K562 (cell line): ENCODE data around the gene NRM. TPM values are rescaled to one million over a fixed set of nuclear protein-coding genes. Genes with fewer than 3 reads are reported as not detected.

Experiments
- HDAC3 ChIP-seq: fragments of 450-650 bp; IDR thresholded peaks from 2 replicates; pipeline ENCODE4 v1.6.1; 2018; ENCODE audit warnings: borderline replicate concordance, mild to moderate bottlenecking, moderate library complexity; ENCODE audit not compliant: partially characterized antibody
- PHF8 ChIP-seq: fragments of 200-600 bp; sonication (generic); IDR thresholded peaks from 2 replicates; pipeline ENCODE4 v1.6.1; 2012; ENCODE audit warnings: mixed run types, mild to moderate bottlenecking, inconsistent platforms, low read length, moderate library complexity, borderline replicate concordance
- POLR2A ChIP-seq: fragments of 450-650 bp; conservative IDR thresholded peaks from 2 replicates; pipeline ENCODE4 v1.6.1; 2016
- PYGO2 ChIP-seq: fragments of 450-650 bp; IDR thresholded peaks from 2 replicates; pipeline ENCODE4 v1.6.1; 2016; ENCODE audit warnings: mild to moderate bottlenecking, missing genetic modification characterization, moderate library complexity, missing compliant biosample characterization
- SAFB ChIP-seq: fragments of 200-400 bp; formaldehyde crosslinking; IDR thresholded peaks from 2 replicates; pipeline ENCODE4 v1.6.1; 2017; ENCODE audit warnings: low read depth, low read length, borderline replicate concordance
- SREBF1 ChIP-seq: fragments of 150-350 bp; IDR thresholded peaks from 2 replicates; pipeline ENCODE4 v1.6.1; 2014; ENCODE audit warnings: antibody characterized with exemption, low read depth, low read length, borderline replicate concordance
- TRIM24 ChIP-seq, 2 experiments: fragments of 450-650 bp; IDR thresholded peaks; 2 replicates each; pipeline ENCODE4 v1.6.1; 2016
- ZNF134 ChIP-seq: fragments of 250-450 bp; sonication (Bioruptor Pico); conservative IDR thresholded peaks from 2 replicates; pipeline ENCODE4 v1.4.0; 2020
- ZNF785 ChIP-seq: fragments of 250-450 bp; sonication (Bioruptor Pico); IDR thresholded peaks from 2 replicates; pipeline ENCODE4 v1.4.0; 2020; ENCODE audit warnings: mild to moderate bottlenecking
- polyA plus RNA-seq, 8 experiments: library from polyadenylated mRNA; depleted of rRNA in 4 of 8; stranded (reverse) in 5 of 8; unstranded in 3 of 8; fragments of >200 nt; fragmentation: Nextera tagmentation in 2 of 8; fragmentation: Illumina TruSeq in 1 of 8; extraction: Ambion mirVana in 2 of 8; extraction: Trizol in 1 of 8; gene quantifications; 2 replicates each; pipeline versions ENCODE4 v1.2.1 to v1.2.3, GENCODE V29; 2011 to 2014; ENCODE audit warnings: inconsistent platforms in 1 of 8, missing spikeins in 1 of 8
- total RNA-seq, 7 experiments: library from RNA; depleted of rRNA in 6 of 7; stranded (reverse); fragments of >200 nt in 6 of 7; fragmentation: Illumina TruSeq in 2 of 7; extraction: Trizol in 2 of 7; gene quantifications; 2 replicates each; pipeline versions ENCODE4 v1.2.1 to v1.2.3, GENCODE V29; 2011 to 2021; ENCODE audit warnings: low replicate concordance in 1 of 7
- TF ChIP-seq, protein P1 (sequence below): IDR thresholded peaks from 3 replicates; pipeline ENCODE4 v1.6.1; 2011; ENCODE audit warnings: borderline replicate concordance, mild to moderate bottlenecking, moderate library complexity; ENCODE audit not compliant: insufficient read length; ENCODE audit errors: extremely low read depth
- TF ChIP-seq, protein P2 (sequence below): sonication (generic); formaldehyde crosslinking; IDR thresholded peaks from 2 replicates; pipeline ENCODE4 v1.8.1; 2022; ENCODE audit warnings: missing genetic modification reagents
- TF ChIP-seq, protein P3 (sequence below): sonication (generic); formaldehyde crosslinking; IDR thresholded peaks from 2 replicates; pipeline ENCODE4 v1.9.0; 2022; ENCODE audit warnings: mild to moderate bottlenecking, missing genetic modification reagents
- TF ChIP-seq, protein P4 (sequence below): fragments of 200-400 bp; formaldehyde crosslinking; IDR thresholded peaks from 2 replicates; pipeline ENCODE4 v1.6.1; 2017; ENCODE audit warnings: mild to moderate bottlenecking, low read depth, low read length, moderate library complexity
- TF ChIP-seq, protein P5 (sequence below), 2 experiments: IDR thresholded peaks in 1 of 2; conservative IDR thresholded peaks in 1 of 2; 2 replicates each; pipeline ENCODE4 v1.6.1; 2016; ENCODE audit warnings: low read depth in 2 of 2, mild to moderate bottlenecking in 1 of 2, missing compliant biosample characterization in 1 of 2, missing genetic modification characterization in 1 of 2, moderate library complexity in 1 of 2
- TF ChIP-seq, protein P6 (sequence below): fragments of 450-650 bp; IDR thresholded peaks from 2 replicates; pipeline ENCODE4 v1.6.1; 2018; ENCODE audit warnings: mild to moderate bottlenecking, low read depth; ENCODE audit not compliant: partially characterized antibody

The NRM gene
- total and polyA plus RNA-seq, 9 of the 15 experiments (the other 6 are each of a cell fraction or from before 2014, with no cell fraction given), result 9.7 to 58.2 (median 18.1) TPM

DNA sequence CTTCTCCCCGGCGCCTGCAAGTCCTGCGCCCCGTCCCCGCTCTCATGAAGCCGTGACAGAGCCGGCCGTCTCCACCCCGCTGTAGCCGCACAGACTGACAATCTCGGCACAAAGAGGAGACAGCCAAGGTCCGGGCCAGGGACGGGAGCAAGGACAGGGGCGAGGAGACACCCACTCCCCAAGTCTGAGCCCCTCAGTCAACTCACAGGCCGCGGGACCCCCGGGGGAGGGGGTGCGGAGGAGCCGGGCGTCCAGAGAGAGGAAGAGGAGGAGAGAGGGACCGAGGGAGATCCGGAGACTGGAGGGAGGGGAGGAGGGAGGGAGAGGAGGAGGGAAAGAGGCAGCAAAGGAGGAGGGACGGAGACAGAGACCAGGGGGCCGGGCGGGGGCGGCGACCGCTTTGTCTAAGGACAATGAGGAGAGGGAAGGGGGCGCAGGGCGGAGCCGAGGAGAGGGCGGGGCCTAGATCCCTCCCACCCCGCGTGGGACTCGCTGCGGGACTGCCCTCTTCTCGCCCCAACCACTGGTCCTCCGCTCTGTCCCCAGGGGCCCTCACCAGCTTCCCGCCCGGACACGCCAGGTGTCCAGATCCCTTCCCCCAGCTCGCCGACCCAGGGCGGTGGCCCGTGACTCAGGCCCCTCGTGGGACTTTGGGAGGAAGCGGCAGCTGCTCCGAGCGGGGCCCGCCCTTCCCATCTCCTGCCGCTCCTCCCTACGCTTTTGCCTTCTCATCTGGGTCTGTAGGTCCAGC, 3.7 kb downstream of the NRM start (continued):
- TF ChIP-seq, protein P1, sequence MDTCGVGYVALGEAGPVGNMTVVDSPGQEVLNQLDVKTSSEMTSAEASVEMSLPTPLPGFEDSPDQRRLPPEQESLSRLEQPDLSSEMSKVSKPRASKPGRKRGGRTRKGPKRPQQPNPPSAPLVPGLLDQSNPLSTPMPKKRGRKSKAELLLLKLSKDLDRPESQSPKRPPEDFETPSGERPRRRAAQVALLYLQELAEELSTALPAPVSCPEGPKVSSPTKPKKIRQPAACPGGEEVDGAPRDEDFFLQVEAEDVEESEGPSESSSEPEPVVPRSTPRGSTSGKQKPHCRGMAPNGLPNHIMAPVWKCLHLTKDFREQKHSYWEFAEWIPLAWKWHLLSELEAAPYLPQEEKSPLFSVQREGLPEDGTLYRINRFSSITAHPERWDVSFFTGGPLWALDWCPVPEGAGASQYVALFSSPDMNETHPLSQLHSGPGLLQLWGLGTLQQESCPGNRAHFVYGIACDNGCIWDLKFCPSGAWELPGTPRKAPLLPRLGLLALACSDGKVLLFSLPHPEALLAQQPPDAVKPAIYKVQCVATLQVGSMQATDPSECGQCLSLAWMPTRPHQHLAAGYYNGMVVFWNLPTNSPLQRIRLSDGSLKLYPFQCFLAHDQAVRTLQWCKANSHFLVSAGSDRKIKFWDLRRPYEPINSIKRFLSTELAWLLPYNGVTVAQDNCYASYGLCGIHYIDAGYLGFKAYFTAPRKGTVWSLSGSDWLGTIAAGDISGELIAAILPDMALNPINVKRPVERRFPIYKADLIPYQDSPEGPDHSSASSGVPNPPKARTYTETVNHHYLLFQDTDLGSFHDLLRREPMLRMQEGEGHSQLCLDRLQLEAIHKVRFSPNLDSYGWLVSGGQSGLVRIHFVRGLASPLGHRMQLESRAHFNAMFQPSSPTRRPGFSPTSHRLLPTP, result no peak
- TF ChIP-seq, protein P2, sequence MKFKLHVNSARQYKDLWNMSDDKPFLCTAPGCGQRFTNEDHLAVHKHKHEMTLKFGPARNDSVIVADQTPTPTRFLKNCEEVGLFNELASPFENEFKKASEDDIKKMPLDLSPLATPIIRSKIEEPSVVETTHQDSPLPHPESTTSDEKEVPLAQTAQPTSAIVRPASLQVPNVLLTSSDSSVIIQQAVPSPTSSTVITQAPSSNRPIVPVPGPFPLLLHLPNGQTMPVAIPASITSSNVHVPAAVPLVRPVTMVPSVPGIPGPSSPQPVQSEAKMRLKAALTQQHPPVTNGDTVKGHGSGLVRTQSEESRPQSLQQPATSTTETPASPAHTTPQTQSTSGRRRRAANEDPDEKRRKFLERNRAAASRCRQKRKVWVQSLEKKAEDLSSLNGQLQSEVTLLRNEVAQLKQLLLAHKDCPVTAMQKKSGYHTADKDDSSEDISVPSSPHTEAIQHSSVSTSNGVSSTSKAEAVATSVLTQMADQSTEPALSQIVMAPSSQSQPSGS (CRISPR knock-in tag), result no peak
- TF ChIP-seq POLR2A (peak; percentile 76), TRIM24 (IDR thresholded peaks at IDR 0.05) (peak; percentile 21 to 77; a peak in 3 of 4 replicates), SREBF1 (no peak), SAFB (peak; percentile 97), ZNF134 (CRISPR knock-in tag) (no peak), PHF8 (peak; percentile 38; the same call in 1 of the 2 replicates), HDAC3 (no peak), PYGO2 (tag) (no peak), ZNF785 (CRISPR knock-in tag) (no peak)
- TF ChIP-seq, protein P3, sequence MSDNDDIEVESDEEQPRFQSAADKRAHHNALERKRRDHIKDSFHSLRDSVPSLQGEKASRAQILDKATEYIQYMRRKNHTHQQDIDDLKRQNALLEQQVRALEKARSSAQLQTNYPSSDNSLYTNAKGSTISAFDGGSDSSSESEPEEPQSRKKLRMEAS (CRISPR knock-in tag), result peak; percentile 94
- TF ChIP-seq, protein P4, sequence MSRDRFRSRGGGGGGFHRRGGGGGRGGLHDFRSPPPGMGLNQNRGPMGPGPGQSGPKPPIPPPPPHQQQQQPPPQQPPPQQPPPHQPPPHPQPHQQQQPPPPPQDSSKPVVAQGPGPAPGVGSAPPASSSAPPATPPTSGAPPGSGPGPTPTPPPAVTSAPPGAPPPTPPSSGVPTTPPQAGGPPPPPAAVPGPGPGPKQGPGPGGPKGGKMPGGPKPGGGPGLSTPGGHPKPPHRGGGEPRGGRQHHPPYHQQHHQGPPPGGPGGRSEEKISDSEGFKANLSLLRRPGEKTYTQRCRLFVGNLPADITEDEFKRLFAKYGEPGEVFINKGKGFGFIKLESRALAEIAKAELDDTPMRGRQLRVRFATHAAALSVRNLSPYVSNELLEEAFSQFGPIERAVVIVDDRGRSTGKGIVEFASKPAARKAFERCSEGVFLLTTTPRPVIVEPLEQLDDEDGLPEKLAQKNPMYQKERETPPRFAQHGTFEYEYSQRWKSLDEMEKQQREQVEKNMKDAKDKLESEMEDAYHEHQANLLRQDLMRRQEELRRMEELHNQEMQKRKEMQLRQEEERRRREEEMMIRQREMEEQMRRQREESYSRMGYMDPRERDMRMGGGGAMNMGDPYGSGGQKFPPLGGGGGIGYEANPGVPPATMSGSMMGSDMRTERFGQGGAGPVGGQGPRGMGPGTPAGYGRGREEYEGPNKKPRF, result no peak
- TF ChIP-seq, protein P5, sequence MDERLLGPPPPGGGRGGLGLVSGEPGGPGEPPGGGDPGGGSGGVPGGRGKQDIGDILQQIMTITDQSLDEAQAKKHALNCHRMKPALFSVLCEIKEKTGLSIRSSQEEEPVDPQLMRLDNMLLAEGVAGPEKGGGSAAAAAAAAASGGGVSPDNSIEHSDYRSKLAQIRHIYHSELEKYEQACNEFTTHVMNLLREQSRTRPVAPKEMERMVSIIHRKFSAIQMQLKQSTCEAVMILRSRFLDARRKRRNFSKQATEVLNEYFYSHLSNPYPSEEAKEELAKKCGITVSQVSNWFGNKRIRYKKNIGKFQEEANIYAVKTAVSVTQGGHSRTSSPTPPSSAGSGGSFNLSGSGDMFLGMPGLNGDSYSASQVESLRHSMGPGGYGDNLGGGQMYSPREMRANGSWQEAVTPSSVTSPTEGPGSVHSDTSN (CRISPR knock-in tag; IDR thresholded peaks at IDR 0.05; ENCODE audit: low read depth), result no peak
- TF ChIP-seq, protein P5 (tag; conservative IDR thresholded peaks at IDR 0.05; ENCODE audit: low read depth), result no peak
- TF ChIP-seq, protein P6, sequence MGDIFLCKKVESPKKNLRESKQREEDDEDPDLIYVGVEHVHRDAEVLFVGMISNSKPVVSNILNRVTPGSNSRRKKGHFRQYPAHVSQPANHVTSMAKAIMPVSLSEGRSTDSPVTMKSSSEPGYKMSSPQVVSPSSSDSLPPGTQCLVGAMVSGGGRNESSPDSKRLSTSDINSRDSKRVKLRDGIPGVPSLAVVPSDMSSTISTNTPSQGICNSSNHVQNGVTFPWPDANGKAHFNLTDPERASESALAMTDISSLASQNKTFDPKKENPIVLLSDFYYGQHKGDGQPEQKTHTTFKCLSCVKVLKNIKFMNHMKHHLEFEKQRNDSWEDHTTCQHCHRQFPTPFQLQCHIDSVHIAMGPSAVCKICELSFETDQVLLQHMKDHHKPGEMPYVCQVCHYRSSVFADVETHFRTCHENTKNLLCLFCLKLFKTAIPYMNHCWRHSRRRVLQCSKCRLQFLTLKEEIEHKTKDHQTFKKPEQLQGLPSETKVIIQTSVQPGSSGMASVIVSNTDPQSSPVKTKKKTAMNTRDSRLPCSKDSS, result no peak
